Heart left ventricle (tissue), 13 donors: Measurements from ENCODE around the gene CERS3.

ENCODE experiments used
- POLR2A ChIP-seq, 2 donors: fragments of 450-650 bp; IDR thresholded peaks; one replicate each; pipeline ENCODE4 v1.6.1; 2017; ENCODE audit warnings: antibody characterized with exemption in 2 of 2, mild to moderate bottlenecking in 2 of 2, moderate library complexity in 2 of 2
- TF ChIP-seq, protein P1 (sequence below), 12 donors: fragments of 200-600 bp; sonication (generic) in 4 of 12; IDR thresholded peaks; one replicate each; pipeline versions ENCODE4 v1.5.0 to v1.8.0; 2018 to 2022; ENCODE audit warnings: antibody characterized with exemption in 12 of 12, mild to moderate bottlenecking in 5 of 12
- donor health status: ischemic (EF 13 %, LVEDD 7.1; RV severe dilation, severe dysfunction).
- donor health status: DM: no; HTN: yes; CAD: no.
- donor health status: DM: no; HTN: no; CAD: no.
- donor health status: ischemic (EF 25% LVEDD 6.9; RV normal size, moderate dysfunction).
- donor health status: ischemic (EF 25% LVEDD 5.7; RV mildly dilated, moderate dysfunction).
- donor health status: ischemic (EF 35%, LVEDD 5.7; RV mildly dilated, moderate dysfunction).
- donor health status: nonischemic (EF 11% LVEDD 7.7; RV severe dilation, severe dysfunction).
- donor health status: DM: yes; HTN: yes; CAD: no.
- donor health status: PGD.
- donor health status: ischemic (EF 29% LVEDD 5.4; RV normal size, mild dysfunction).
- donor health status: nonischemic (EF 23%, LVEDD 6.1; RV moderate dilation, normal function).

GRCh38 chr15:100517846-100518245 lies 10.9 kb downstream of the CERS3 start:
- TF ChIP-seq, protein P1, sequence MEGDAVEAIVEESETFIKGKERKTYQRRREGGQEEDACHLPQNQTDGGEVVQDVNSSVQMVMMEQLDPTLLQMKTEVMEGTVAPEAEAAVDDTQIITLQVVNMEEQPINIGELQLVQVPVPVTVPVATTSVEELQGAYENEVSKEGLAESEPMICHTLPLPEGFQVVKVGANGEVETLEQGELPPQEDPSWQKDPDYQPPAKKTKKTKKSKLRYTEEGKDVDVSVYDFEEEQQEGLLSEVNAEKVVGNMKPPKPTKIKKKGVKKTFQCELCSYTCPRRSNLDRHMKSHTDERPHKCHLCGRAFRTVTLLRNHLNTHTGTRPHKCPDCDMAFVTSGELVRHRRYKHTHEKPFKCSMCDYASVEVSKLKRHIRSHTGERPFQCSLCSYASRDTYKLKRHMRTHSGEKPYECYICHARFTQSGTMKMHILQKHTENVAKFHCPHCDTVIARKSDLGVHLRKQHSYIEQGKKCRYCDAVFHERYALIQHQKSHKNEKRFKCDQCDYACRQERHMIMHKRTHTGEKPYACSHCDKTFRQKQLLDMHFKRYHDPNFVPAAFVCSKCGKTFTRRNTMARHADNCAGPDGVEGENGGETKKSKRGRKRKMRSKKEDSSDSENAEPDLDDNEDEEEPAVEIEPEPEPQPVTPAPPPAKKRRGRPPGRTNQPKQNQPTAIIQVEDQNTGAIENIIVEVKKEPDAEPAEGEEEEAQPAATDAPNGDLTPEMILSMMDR (IDR thresholded peaks at IDR 0.05), result no peak
- no peak for TF ChIP-seq POLR2A (IDR thresholded peaks at IDR 0.05)
